ENCODE data around the gene FAR2. TPM values are rescaled to one million over a fixed set of nuclear protein-coding genes. Genes with fewer than 3 reads are reported as not detected.

FAR2 gene
- total and polyA plus RNA-seq, 8 donors, result 1.7 to 96.7 (median 3.3) TPM; not detected in 1

GRCh38 chr12:29160230-29160629 is 11.2 kb downstream of the FAR2 start:
- DNase-seq, result no peak
- WGBS, 5 donors, result 81 to 91% (median 88%) methylated on average over 3 of the region's 3 CpGs
- Histone ChIP-seq H3K27ac (peak overlapping the region in 2 of 5 donors; percentile 5 to 47), H3K9me3 (no peaks in the 10 kb centered on the region), H3K4me3 (no peak overlapping the region), H3K27me3 (no peaks in the 10 kb centered on the region), H3K36me3 (no peaks in the 10 kb centered on the region), H3K4me1 (peaks cover 0 to 25% (median 5%) of the 10 kb centered on the region in 4 donors)
- intact Hi-C loops (cut with DNase I; ENCODE audit: low total_unique reads), result no loop called here
- no peak for TF ChIP-seq CTCF (IDR thresholded peaks at IDR 0.05)
- TF ChIP-seq POLR2AphosphoS5 (IDR thresholded peaks at IDR 0.05), result no peak
- TF ChIP-seq POLR2A (IDR thresholded peaks at IDR 0.05), result no peak
- no peak for TF ChIP-seq EP300 (IDR thresholded peaks at IDR 0.05)

- intact Hi-C loops (cut with DNase I; ENCODE audit: low total_unique reads), result no loop called here
- WGBS, 5 donors, result 84 to 92% (median 89%) methylated on average over 4 of the region's 4 CpGs
- TF ChIP-seq EP300 (IDR thresholded peaks at IDR 0.05) (no peak), POLR2AphosphoS5 (IDR thresholded peaks at IDR 0.05) (no peak), CTCF (IDR thresholded peaks at IDR 0.05) (no peak), POLR2A (IDR thresholded peaks at IDR 0.05) (no peak)
- no peak for DNase-seq
- Histone ChIP-seq H3K9me3 (no peaks in the 10 kb centered on the region), H3K27me3 (no peaks in the 10 kb centered on the region), H3K36me3 (no peaks in the 10 kb centered on the region), H3K27ac (no peak overlapping the region), H3K4me3 (no peak overlapping the region), H3K4me1 (peaks cover 0 to 33% (median 5%) of the 10 kb centered on the region in 4 donors)
Observed at GRCh38 chr12:29163146-29163545, 14.1 kb downstream of the FAR2 start.

- no peaks in the 10 kb centered on the region for H3K36me3 ChIP-seq
- peaks cover 0 to 30% (median 5%) of the 10 kb centered on the region in 4 donors for H3K4me1 ChIP-seq
- 57 to 72% (median 68%) methylated on average over 7 of the region's 7 CpGs for WGBS, 5 donors
- TF ChIP-seq POLR2A (IDR thresholded peaks at IDR 0.05) (no peak), CTCF (IDR thresholded peaks at IDR 0.05) (no peak)
- intact Hi-C loops (cut with DNase I; ENCODE audit: low total_unique reads), result no loop called here
- peak overlapping the region in 3 of 5 donors; percentile 25 to 72 (median 58) for H3K27ac ChIP-seq
- peak in 1 of 2 donors; percentile 61 for DNase-seq
- H3K9me3 ChIP-seq, result no peaks in the 10 kb centered on the region
- H3K4me3 ChIP-seq, result no peak overlapping the region
- H3K27me3 ChIP-seq, result no peaks in the 10 kb centered on the region
Observed at GRCh38 chr12:29164477-29165393, 15.7 kb downstream of the FAR2 start.

- 47 to 64% (median 54%) methylated on average over 4 of the region's 4 CpGs for WGBS, 5 donors
- TF ChIP-seq CTCF (IDR thresholded peaks at IDR 0.05) (no peak), POLR2AphosphoS5 (IDR thresholded peaks at IDR 0.05) (no peak), EP300 (IDR thresholded peaks at IDR 0.05) (no peak), POLR2A (IDR thresholded peaks at IDR 0.05) (no peak)
- peaks cover 0 to 30% (median 5%) of the 10 kb centered on the region in 4 donors for H3K4me1 ChIP-seq
Observed at GRCh38 chr12:29167445-29167844, 18.4 kb downstream of the FAR2 start.

More at GRCh38 chr12:29167445-29167844, 18.4 kb downstream of the FAR2 start:
- H3K9me3 ChIP-seq, result no peaks in the 10 kb centered on the region
- intact Hi-C loops (cut with DNase I; ENCODE audit: low total_unique reads), result no loop called here
- no peaks in the 10 kb centered on the region for H3K27me3 ChIP-seq
- DNase-seq, result no peak
- H3K36me3 ChIP-seq, result peaks cover 0 to 4% (median 0%) of the 10 kb centered on the region in 4 donors
- H3K27ac ChIP-seq, result no peak overlapping the region
- H3K4me3 ChIP-seq, result no peak overlapping the region
